ENCODE results near the gene PARVA.

PARVA gene

DNA sequence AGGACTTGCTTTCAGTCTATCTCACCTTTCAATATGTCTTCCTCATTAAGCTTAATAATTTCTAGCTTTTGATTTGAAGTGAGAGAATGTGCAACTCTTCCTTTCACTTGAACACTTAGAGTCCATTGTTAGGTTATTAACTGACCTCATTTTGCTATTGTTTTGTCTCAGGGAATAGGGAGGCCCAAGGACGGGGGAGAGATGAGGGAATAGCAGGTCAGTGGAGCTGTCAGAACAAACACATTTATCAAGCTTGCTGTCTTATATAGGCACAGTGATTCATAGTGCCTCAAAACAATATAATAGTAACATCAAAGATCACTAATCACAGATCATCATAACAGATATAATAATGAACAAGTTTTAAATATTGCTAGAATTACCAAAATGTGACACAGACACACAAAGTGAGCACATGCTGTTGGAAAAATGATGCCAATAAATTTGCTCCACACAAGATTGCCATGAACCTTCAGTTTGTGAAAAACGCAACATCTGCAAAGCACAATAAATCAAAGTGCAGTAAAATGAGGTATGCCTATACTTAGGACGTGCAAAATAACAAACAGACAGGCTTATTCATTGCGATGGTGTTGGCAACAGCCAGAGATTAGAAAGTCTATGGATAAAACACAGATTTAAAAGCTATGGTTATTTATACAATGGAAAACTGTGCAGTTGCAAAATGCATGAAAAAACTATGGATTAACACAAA, 190.5 kb downstream of the PARVA start:
- no peak overlapping the region for H2AFZ ChIP-seq (ENCODE audit: low read depth, low read length)
- H3K9me3 ChIP-seq (ENCODE audit: low read length) = no peaks in the 10 kb centered on the region
- H3K4me1 ChIP-seq (ENCODE audit: insufficient read depth, low read length) = no peaks in the 10 kb centered on the region
- H3K36me3 ChIP-seq (ENCODE audit: insufficient read depth, low read length) = no peaks in the 10 kb centered on the region
- H3K27me3 ChIP-seq (ENCODE audit: insufficient read depth, low read length) = no peaks in the 10 kb centered on the region
- H3K4me3 ChIP-seq (ENCODE audit: low read length) = no peak overlapping the region

DNA sequence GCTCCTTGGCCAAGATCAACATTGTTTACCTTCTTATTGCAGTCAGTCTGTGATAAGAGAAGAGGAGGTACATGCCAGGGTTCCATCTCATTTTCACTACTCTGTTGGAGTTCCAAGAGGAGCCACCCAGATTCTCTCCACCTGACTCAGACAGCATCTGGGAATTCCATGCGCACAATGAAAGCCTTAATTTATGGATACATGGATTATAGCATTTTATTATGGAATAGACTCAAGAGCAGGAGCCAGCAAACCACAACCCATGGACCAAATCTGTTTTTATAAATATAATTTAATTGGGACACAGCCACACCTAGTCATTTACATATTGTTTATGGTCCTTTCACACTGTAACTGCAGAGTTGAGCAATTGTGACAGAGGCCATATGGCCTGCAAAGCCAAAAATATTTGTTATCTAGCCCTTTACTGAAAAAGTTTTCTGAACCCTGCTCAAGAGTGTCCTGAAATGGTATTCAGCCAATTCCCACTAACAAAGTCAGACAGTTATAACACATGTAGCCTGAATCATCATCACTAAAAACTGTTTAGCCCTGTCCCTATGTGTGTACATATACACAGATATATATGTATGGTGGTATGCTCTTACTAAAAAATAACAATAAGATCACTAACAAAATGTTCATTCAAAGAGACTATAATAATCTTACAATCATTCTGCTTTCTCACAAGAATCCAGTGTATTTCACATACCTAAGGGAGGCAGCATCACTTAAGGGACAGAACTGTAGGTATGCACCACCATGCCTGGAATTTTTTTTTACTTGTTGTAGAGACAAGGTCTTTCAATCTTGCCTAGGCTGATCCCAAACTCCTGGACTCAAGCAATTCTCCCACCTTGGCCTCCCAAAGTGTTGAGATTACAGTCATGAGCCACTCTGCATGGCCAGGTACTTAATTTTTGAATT, 192.4 kb downstream of the PARVA start:
- no peaks in the 10 kb centered on the region for H3K27me3 ChIP-seq (ENCODE audit: insufficient read depth, low read length)
- no peaks in the 10 kb centered on the region for H3K4me1 ChIP-seq (ENCODE audit: insufficient read depth, low read length)
- H3K36me3 ChIP-seq (ENCODE audit: insufficient read depth, low read length) = no peaks in the 10 kb centered on the region
- no peaks in the 10 kb centered on the region for H3K9me3 ChIP-seq (ENCODE audit: low read length)
- H2AFZ ChIP-seq (ENCODE audit: low read depth, low read length) = no peak overlapping the region
- no peak overlapping the region for H3K4me3 ChIP-seq (ENCODE audit: low read length)

GRCh38 chr11:12573707-12574485, 196.5 kb downstream of the PARVA start:
- no peaks in the 10 kb centered on the region for H3K9me3 ChIP-seq (ENCODE audit: low read length)
- no peak overlapping the region for H2AFZ ChIP-seq (ENCODE audit: low read depth, low read length)
- H3K36me3 ChIP-seq (ENCODE audit: insufficient read depth, low read length) = no peaks in the 10 kb centered on the region
- no peaks in the 10 kb centered on the region for H3K27me3 ChIP-seq (ENCODE audit: insufficient read depth, low read length)
- no peaks in the 10 kb centered on the region for H3K4me1 ChIP-seq (ENCODE audit: insufficient read depth, low read length)
- H3K4me3 ChIP-seq (ENCODE audit: low read length) = no peak overlapping the region

GRCh38 chr11:12577725-12578644, 200.6 kb downstream of the PARVA start:
- no peaks in the 10 kb centered on the region for H3K36me3 ChIP-seq (ENCODE audit: insufficient read depth, low read length)
- H3K9me3 ChIP-seq (ENCODE audit: low read length) = no peaks in the 10 kb centered on the region
- H3K4me1 ChIP-seq (ENCODE audit: insufficient read depth, low read length) = no peaks in the 10 kb centered on the region
- no peak overlapping the region for H3K4me3 ChIP-seq (ENCODE audit: low read length)
- no peaks in the 10 kb centered on the region for H3K27me3 ChIP-seq (ENCODE audit: insufficient read depth, low read length)
- H2AFZ ChIP-seq (ENCODE audit: low read depth, low read length) = no peak overlapping the region

GRCh38 chr11:12581416-12581815, 204.0 kb downstream of the PARVA start:
- H3K27me3 ChIP-seq (ENCODE audit: insufficient read depth, low read length) = no peaks in the 10 kb centered on the region
- H3K36me3 ChIP-seq (ENCODE audit: insufficient read depth, low read length) = no peaks in the 10 kb centered on the region
- no peaks in the 10 kb centered on the region for H3K4me1 ChIP-seq (ENCODE audit: insufficient read depth, low read length)
- no peak overlapping the region for H2AFZ ChIP-seq (ENCODE audit: low read depth, low read length)
- no peak overlapping the region for H3K4me3 ChIP-seq (ENCODE audit: low read length)
- H3K9me3 ChIP-seq (ENCODE audit: low read length) = no peaks in the 10 kb centered on the region

- Histone ChIP-seq H3K27me3 (ENCODE audit: insufficient read depth, low read length) (no peaks in the 10 kb centered on the region), H2AFZ (ENCODE audit: low read depth, low read length) (no peak overlapping the region), H3K36me3 (ENCODE audit: insufficient read depth, low read length) (no peaks in the 10 kb centered on the region), H3K9me3 (ENCODE audit: low read length) (no peaks in the 10 kb centered on the region), H3K4me1 (ENCODE audit: insufficient read depth, low read length) (no peaks in the 10 kb centered on the region), H3K4me3 (ENCODE audit: low read length) (no peak overlapping the region)
These were observed 204.6 kb downstream of the PARVA start for GRCh38 chr11:12581923-12582322.
